Neural progenitor cell (in vitro differentiated cells): ENCODE data around the gene ZNF292. TPM values are rescaled to one million over a fixed set of nuclear protein-coding genes. Genes with fewer than 3 reads are reported as not detected.
"Not testable (repeated sequence)": the region's sequence is repeated elsewhere in the genome, so short reads cannot be mapped to it uniquely, and the experiment has no call there.

Source experiments
- DNase-seq: peaks from one replicate; pipeline ENCODE4 v3.0.0-alpha.2; 2016; ENCODE audit warnings: low spot score
- H2AFZ ChIP-seq: fragments of 200-600 bp; sonication (generic); replicated peaks from 2 replicates; pipeline ENCODE4 v1.6.1; 2016; ENCODE audit warnings: antibody characterized with exemption
- H3F3A ChIP-seq: fragments of 200-600 bp; sonication (generic); 2 replicates; pipeline ENCODE4 v1.6.1; 2016; ENCODE audit warnings: antibody characterized with exemption, low read depth
- H3K27ac ChIP-seq: fragments of 200-600 bp; sonication (generic); 2 replicates; pipeline ENCODE4 v1.5.1; 2016; ENCODE audit warnings: mild to moderate bottlenecking
- H3K27me3 ChIP-seq: fragments of 200-600 bp; sonication (generic); 2 replicates; pipeline ENCODE4 v1.6.1; 2016; ENCODE audit warnings: mild to moderate bottlenecking, moderate library complexity
- H3K36me3 ChIP-seq: fragments of 200-600 bp; sonication (generic); 2 replicates; pipeline ENCODE4 v1.5.1; 2016
- H3K4me1 ChIP-seq: fragments of 200-600 bp; sonication (generic); 2 replicates; pipeline ENCODE4 v1.6.1; 2016; ENCODE audit warnings: mixed run types
- H3K4me2 ChIP-seq: fragments of 200-600 bp; sonication (generic); 2 replicates; pipeline ENCODE4 v1.6.1; 2016
- H3K4me3 ChIP-seq: fragments of 200-600 bp; sonication (generic); 2 replicates; pipeline ENCODE4 v1.5.1; 2016
- H3K79me2 ChIP-seq: fragments of 200-600 bp; sonication (generic); 2 replicates; pipeline ENCODE4 v1.6.1; 2016; ENCODE audit warnings: low read depth
- H3K9ac ChIP-seq: fragments of 200-600 bp; sonication (generic); 2 replicates; pipeline ENCODE4 v1.6.1; 2016
- H3K9me3 ChIP-seq: fragments of 200-600 bp; sonication (generic); 2 replicates; pipeline ENCODE4 v1.5.1; 2016; ENCODE audit warnings: low read depth
- H4K20me1 ChIP-seq: fragments of 200-600 bp; sonication (generic); 2 replicates; pipeline ENCODE4 v1.6.1; 2016; ENCODE audit warnings: low read depth
- H3K27ac Mint-ChIP-seq: 3 replicates; pipeline ENCODE4 v1.8.0; 2021; ENCODE audit warnings: mixed read lengths
- H3K27me3 Mint-ChIP-seq: 2 replicates; pipeline ENCODE4 v1.8.0; 2022; ENCODE audit warnings: low read depth, mild to moderate bottlenecking, inconsistent platforms, moderate library complexity, mixed read lengths; ENCODE audit not compliant: insufficient read depth
- H3K36me3 Mint-ChIP-seq: 3 replicates; pipeline ENCODE4 v1.8.0; 2021; ENCODE audit warnings: mixed read lengths
- H3K4me1 Mint-ChIP-seq: 3 replicates; pipeline ENCODE4 v1.8.0; 2021; ENCODE audit warnings: mixed read lengths
- H3K4me3 Mint-ChIP-seq: 3 replicates; pipeline ENCODE4 v1.8.0; 2021; ENCODE audit warnings: mild to moderate bottlenecking, moderate library complexity, mixed read lengths
- H3K9me3 Mint-ChIP-seq: 3 replicates; pipeline ENCODE4 v1.8.0; 2020; ENCODE audit warnings: mixed read lengths
- CTCF ChIP-seq: fragments of 200-600 bp; sonication (generic); IDR thresholded peaks from 2 replicates; pipeline ENCODE4 v1.5.1; 2017; ENCODE audit warnings: antibody characterized with exemption, mild to moderate bottlenecking
- EZH2 ChIP-seq: fragments of 200-600 bp; sonication (generic); IDR thresholded peaks from 2 replicates; pipeline ENCODE4 v1.6.1; 2017; ENCODE audit warnings: antibody characterized with exemption, mild to moderate bottlenecking, moderate library complexity
- EZH2phosphoT487 ChIP-seq: fragments of 200-600 bp; sonication (generic); IDR thresholded peaks from 2 replicates; pipeline ENCODE4 v1.6.1; 2017; ENCODE audit warnings: antibody characterized with exemption
- total RNA-seq: library from RNA; depleted of rRNA; stranded (reverse); fragments of >200 nt; gene quantifications from 2 replicates; pipeline ENCODE4 v1.2.3, GENCODE V29; 2015; ENCODE audit warnings: low replicate concordance

Gene ZNF292
- total RNA-seq, 1 donor from 2014 or later = 66.8 TPM

- H3K9me3 ChIP-seq = no peaks in the 10 kb centered on the region
- no peaks in the 10 kb centered on the region for H3K27me3 ChIP-seq
- H3K9ac ChIP-seq = no peak overlapping the region
- H3K4me1 Mint-ChIP-seq = peaks cover 6% of the 10 kb centered on the region
- H3K36me3 Mint-ChIP-seq = peaks cover 23% of the 10 kb centered on the region
- no peaks in the 10 kb centered on the region for H3K27me3 Mint-ChIP-seq
- peaks cover 100% of the 10 kb centered on the region for H3K79me2 ChIP-seq
- H4K20me1 ChIP-seq = peaks cover 92% of the 10 kb centered on the region
- no peaks in the 10 kb centered on the region for H3F3A ChIP-seq
- no peak for TF ChIP-seq EZH2
- no peak for TF ChIP-seq EZH2phosphoT487
- TF ChIP-seq CTCF = no peak
- no peak overlapping the region for H3K4me3 ChIP-seq
- H2AFZ ChIP-seq = no peak overlapping the region
- no peaks in the 10 kb centered on the region for H3K9me3 Mint-ChIP-seq
- H3K4me2 ChIP-seq = no peak overlapping the region
- no peak overlapping the region for H3K27ac ChIP-seq
- H3K36me3 ChIP-seq = no peaks in the 10 kb centered on the region
- H3K4me3 Mint-ChIP-seq = no peak overlapping the region
- no peak overlapping the region for H3K27ac Mint-ChIP-seq
- no peak for DNase-seq
- H3K4me1 ChIP-seq = peaks cover 10% of the 10 kb centered on the region
These were observed 42.2 kb downstream of the ZNF292 start for GRCh38 chr6:87197547-87197946.

- not testable (repeated sequence) for H3K4me2 ChIP-seq, H3K27ac ChIP-seq, H3K4me3 ChIP-seq, H3K36me3 ChIP-seq, H3K4me1 Mint-ChIP-seq, DNase-seq, H2AFZ ChIP-seq, H3F3A ChIP-seq, H3K27me3 ChIP-seq, H3K9me3 ChIP-seq, H3K27ac Mint-ChIP-seq, H3K27me3 Mint-ChIP-seq, H3K9me3 Mint-ChIP-seq, H3K4me3 Mint-ChIP-seq, H3K9ac ChIP-seq
- H3K79me2 ChIP-seq = peaks cover 100% of the 10 kb centered on the region
- H3K4me1 ChIP-seq = peaks cover 10% of the 10 kb centered on the region
- H3K36me3 Mint-ChIP-seq = peaks cover 18% of the 10 kb centered on the region
- H4K20me1 ChIP-seq = peaks cover 92% of the 10 kb centered on the region
These were observed 42.9 kb downstream of the ZNF292 start for GRCh38 chr6:87198022-87198810.

- no peak overlapping the region for H3K27ac Mint-ChIP-seq
- peaks cover 10% of the 10 kb centered on the region for H3K4me1 ChIP-seq
- H3F3A ChIP-seq = no peaks in the 10 kb centered on the region
- H3K4me3 ChIP-seq = no peak overlapping the region
- H3K9me3 Mint-ChIP-seq = no peaks in the 10 kb centered on the region
- H3K4me2 ChIP-seq = no peak overlapping the region
- peaks cover 6% of the 10 kb centered on the region for H3K4me1 Mint-ChIP-seq
- no peak overlapping the region for H3K4me3 Mint-ChIP-seq
- no peaks in the 10 kb centered on the region for H3K27me3 ChIP-seq
- H3K27ac ChIP-seq = no peak overlapping the region
- peak; percentile 25 for DNase-seq
- H2AFZ ChIP-seq = no peak overlapping the region
- TF ChIP-seq EZH2 (no peak), CTCF (no peak), EZH2phosphoT487 (no peak)
- H3K79me2 ChIP-seq = peaks cover 100% of the 10 kb centered on the region
- peaks cover 93% of the 10 kb centered on the region for H4K20me1 ChIP-seq
- H3K36me3 Mint-ChIP-seq = peaks cover 28% of the 10 kb centered on the region
- H3K36me3 ChIP-seq = no peaks in the 10 kb centered on the region
- no peaks in the 10 kb centered on the region for H3K9me3 ChIP-seq
- H3K27me3 Mint-ChIP-seq = no peaks in the 10 kb centered on the region
- no peak overlapping the region for H3K9ac ChIP-seq
These were observed 44.4 kb downstream of the ZNF292 start for GRCh38 chr6:87199787-87200186.

GRCh38 chr6:87200469-87201175 is 45.3 kb downstream of the ZNF292 start:
- H3K9ac ChIP-seq = no peak overlapping the region
- H4K20me1 ChIP-seq = peaks cover 94% of the 10 kb centered on the region
- no peak overlapping the region for H3K4me3 ChIP-seq
- H3K27me3 ChIP-seq = no peaks in the 10 kb centered on the region
- Mint-ChIP-seq H3K4me3 (no peak overlapping the region), H3K9me3 (no peaks in the 10 kb centered on the region), H3K27ac (no peak overlapping the region), H3K36me3 (peaks cover 28% of the 10 kb centered on the region), H3K4me1 (peaks cover 6% of the 10 kb centered on the region), H3K27me3 (no peaks in the 10 kb centered on the region)
- no peak overlapping the region for H3K27ac ChIP-seq
- peaks cover 11% of the 10 kb centered on the region for H3K4me1 ChIP-seq
- H3K36me3 ChIP-seq = no peaks in the 10 kb centered on the region
- H3F3A ChIP-seq = no peaks in the 10 kb centered on the region
- H3K4me2 ChIP-seq = no peak overlapping the region
- no peaks in the 10 kb centered on the region for H3K9me3 ChIP-seq
- no peak for TF ChIP-seq CTCF
- no peak for TF ChIP-seq EZH2phosphoT487
- no peak for TF ChIP-seq EZH2
- peaks cover 100% of the 10 kb centered on the region for H3K79me2 ChIP-seq
- no peak for DNase-seq
- H2AFZ ChIP-seq = no peak overlapping the region
